ENCODE results near the gene PARD6G.

Gene PARD6G

DNA sequence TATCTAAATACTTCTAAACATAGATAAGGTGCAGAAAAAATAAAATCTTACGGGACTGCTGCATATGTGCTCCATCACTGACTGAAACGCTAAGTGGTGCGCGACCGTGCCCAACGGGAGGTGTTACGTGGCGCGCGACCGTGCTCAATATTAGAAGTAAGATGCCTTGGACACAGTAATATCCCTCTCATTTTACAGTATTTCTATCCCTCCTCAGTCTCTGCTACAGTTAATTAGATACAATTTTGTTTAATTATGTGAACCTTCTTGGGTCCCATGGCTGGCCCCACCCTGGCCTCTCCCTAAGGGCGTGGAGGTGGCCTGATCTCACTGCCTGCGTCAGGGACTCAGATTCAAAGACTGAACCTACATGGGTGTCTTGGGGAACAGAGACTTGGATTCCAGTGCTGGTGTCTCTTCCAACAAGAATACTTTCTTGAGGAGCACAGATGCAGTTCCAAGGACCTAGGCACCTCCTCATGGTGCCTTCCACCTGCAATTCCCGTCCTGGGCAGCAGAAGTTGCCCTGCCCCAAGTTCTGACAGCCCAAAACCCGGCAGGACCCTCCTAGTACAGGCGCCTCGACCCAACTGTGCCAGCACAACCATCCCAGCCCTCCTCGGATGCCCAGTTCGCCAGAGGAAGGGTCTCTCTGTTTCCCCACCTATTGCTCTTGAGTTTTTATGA lies 59.2 kb downstream of the PARD6G start:
- FAIRE-seq: no peak

DNA sequence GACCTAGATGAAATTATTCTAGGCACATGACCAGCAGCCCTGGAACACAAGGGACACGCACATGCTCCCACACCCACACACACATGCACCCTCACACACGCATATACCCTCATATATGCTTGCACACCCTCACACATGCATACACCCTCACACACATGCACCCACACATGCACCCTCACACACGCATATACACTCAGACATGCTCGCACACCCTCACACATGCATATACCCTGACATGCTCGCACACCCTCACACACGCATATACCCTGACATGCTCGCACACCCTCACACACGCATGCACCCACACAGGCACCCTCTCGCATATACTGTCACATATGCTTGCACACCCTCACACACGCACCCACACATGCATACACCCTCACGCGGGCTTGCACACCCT lies 61.8 kb downstream of the PARD6G start:
- FAIRE-seq: no peak

DNA sequence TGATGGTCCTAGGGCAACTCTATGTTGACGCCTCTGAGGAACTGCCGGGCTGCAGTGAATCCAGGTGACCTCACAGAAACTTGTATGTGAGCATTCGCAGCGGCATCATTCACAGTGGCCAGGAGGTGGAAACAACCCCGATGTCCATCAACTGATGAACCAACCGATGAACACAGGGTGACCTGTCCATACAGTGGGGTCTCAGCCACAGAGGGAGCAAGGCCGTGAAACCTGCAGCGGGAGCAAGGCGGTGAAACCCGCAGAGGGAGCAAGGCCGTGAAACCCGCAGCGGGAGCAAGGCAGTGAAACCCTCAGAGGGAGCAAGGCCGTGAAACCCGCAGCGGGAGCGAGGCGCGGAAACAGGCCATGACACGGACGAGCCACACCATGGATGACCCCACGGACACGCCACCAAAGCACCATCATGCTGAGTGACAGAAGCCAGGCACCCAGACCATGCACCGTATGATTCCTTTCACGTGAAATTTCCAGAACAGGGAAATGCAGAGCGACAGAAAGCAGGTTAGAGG lies 63.0 kb downstream of the PARD6G start:
- FAIRE-seq: no peak

DNA sequence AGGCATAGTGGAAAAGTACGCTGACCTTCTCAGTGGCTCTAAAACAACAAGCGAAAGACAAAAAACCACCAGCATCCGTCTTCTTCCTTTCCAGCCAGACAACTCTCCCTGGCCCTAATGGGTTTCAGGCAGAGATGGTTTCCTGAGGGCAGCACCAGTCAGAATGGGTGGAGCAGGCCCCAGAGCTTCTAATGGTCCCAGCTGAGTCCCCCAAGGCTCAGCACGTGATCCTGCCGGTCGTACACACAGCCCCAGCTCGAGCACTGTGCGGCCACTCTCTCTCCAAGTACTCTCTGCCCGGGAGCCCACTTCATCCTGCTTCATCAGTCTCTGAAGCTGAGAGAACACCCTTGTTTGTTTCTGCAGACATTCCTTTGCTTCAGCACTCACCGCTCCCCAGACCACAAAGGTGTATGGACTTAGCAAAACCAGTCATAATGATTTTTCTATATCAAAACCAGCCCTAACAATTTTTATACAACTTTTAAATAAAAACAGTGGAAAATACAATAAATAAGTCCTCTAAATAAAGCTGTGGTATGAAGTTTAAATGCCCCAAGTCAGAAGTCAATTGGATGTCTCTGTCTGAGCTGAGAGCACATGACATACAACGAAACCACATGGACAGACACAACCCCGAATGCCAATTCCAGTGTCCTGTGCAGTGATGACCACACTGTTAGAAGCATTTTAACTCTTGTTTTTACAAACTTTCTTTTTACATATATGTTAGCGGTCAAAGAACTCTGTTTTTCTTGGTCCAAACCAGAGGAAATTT lies 63.9 kb downstream of the PARD6G start:
- FAIRE-seq: no peak

DNA sequence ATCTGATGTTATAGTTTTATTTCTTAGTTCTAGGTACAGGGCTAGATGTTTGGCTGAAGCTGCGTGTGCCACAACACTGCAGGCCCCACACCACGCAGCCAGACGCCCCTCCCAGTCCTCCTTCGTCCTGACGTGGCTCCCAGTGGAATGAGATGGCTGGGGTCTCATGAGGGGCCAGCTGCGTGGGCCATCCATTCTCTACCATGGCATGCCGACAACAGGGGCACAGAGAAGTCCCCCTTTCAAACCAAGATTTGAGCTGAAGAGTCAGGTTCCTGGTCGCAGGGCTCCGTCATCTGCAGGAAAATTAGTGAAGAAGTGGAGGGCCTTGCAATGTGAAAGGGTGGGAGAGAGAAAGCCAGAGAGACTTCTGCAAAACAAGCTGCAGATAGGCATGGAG lies 64.5 kb downstream of the PARD6G start:
- FAIRE-seq: no peak

GRCh38 chr18:80181642-80182461 lies 65.5 kb downstream of the PARD6G start:
- FAIRE-seq: no peak

DNA sequence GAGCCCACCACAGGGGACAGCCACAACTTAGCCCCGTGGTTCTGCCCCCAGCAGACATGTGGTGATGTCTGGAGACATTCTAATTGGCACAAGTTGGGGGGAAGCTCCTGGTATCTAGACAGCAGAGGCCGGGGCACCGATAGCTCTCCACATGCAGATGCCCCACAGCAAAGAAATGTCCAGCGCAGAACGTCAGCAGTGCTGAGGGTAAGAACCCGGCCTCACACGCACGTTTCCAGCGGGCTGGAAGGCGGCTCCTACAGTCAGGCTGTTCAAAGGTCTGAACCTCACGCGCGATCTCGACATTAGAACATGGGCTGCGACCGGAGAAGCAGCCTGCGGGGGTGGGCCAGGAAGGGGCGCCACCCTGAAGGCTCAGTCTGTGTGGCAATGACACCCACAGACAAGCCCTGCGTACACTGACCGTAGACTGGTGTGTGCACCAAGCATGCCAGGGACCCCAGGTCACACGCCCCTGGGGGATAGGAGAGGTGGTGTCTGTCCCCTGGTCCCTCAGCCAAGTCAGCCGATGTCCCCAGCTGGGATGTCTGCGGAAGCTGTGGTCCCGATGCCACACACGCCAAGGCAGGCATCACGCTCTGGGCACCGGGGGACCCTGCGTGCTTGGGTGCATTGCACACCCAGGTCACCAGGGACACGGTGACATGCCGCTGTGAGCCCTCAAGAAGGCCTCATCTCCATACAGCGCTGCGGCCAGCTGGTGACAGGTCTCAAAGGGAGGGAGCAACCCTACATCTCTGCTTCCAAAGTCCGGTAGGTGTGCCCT lies 66.3 kb downstream of the PARD6G start:
- FAIRE-seq: no peak

- no peak for FAIRE-seq
Observed at GRCh38 chr18:80179857-80180558, 67.3 kb downstream of the PARD6G start.

DNA sequence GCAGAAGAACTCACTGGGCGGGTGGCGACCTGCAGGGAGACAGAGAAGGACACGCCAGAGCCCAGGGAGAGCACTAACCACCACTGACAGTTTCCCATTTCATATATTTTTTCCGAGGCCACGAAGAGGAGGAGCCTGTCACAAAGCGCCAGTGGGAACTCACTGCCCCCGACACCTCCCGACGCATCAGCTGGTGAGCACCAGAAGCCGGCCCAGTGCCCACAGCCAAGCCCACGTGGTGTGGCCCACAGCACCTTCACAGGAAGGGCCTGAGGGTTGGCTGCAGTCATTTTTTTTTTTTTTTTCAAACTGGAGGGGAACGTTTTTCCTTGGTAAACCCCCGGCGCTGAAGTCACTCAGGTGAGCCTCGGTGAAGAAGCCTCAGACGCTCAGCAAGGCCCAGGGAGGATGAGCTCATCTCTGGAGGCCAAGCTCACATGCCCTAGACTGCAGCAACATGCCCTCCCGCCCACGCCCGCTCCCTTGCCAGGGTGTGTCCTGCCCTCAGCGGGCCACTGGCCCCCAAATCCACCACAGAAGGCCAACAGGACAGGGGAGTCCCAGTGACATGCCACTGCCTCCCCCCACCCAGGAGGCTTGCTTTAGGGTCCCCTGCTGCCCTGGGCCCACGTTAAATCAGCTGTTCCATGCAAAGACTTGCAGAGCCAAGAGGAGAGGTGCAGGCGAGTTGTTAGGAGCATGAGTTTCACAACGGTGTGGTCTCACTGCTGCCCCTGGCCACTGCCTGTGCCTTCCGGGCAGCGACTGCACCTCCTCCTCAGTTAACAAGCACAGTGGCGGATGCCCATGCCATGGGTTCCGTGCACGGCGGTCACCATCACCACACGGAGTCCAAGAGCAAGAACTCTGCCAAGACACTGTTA lies 68.1 kb downstream of the PARD6G start:
- FAIRE-seq: no peak

GRCh38 chr18:80177128-80177527 lies 70.2 kb downstream of the PARD6G start:
- FAIRE-seq: no peak

DNA sequence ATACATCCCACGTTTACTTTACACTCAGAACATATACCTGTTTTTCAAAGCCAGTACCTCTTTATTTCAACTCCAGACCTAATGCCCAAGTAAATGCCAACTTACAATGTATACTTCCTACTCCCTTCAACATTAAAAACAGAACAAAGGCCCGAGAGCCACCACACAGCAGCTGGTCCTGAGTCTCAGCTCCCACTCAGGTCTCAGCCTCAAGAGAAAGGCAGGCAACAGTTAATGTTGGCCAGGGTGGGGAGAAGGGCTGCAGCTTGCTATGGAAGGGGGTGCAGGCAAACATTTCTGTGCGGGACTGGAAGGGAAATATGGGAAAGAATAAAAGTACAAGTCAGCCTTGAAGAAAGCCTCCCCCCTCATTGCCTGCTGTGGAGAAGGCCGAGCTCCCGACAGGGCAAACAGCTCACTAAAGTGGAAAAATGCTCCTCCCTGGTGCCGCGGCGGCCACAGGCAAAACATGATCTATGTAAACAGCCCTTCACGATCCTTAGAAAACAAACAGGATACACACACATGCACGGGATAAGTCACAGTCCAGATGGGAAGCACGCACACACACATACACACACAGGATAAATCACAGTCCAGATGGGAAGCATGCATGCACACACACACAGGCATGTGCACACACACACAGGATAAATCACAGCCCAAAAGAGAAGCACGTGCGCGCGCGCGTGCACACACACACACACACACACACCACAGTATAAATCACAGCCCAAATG lies 70.8 kb downstream of the PARD6G start:
- FAIRE-seq: no peak

- no peak for FAIRE-seq
Observed at GRCh38 chr18:80175451-80176204, 71.7 kb downstream of the PARD6G start.

DNA sequence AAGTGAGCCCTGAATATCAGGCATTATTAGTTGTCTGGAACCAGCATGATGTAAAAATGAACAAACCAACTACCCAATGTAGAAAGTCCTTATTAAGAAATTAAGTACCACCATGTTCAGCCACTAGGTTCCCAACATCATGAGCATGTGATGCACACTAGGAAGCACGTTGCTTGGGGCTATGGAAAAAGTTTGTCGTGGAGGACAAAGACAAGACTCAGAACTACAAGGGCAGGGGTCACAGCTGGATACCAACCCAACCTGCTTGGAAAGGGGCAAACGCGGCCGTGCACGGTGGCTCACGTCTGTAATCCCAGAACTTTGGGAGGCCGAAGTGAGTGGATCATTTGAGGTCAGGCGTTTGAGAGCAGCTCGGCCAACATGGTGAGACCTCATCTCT lies 74.3 kb downstream of the PARD6G start:
- no peak for FAIRE-seq

- no peak for FAIRE-seq
Observed at GRCh38 chr18:80172056-80172455, 75.3 kb downstream of the PARD6G start.

GRCh38 chr18:80171054-80171872 lies 76.1 kb downstream of the PARD6G start:
- no peak for FAIRE-seq

- FAIRE-seq: no peak
Observed at GRCh38 chr18:80170395-80171053, 76.8 kb downstream of the PARD6G start.

DNA sequence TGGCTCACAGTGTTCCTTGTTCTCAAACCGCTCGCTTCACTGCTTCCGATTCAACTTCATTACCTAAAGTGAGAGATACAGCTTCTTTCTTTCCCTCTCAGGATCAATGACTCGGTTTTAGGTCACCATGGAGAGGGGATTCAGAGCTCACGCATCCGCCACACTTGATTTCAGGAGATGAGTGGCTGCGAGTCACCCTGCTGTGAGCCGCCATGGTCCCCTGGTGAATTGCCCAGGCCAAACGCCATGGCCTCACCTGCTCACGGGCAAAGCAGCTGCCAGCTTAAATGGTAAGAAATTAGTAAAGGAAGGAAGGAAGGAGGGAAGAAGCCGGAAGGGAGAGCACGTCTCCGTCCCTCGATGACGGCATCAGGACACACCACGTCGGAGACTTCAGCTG lies 77.7 kb downstream of the PARD6G start:
- FAIRE-seq: no peak

- no peak for FAIRE-seq
Observed at GRCh38 chr18:80168982-80169381, 78.3 kb downstream of the PARD6G start.
